ENCODE data around the gene NBPF1. TPM values are rescaled to one million over a fixed set of nuclear protein-coding genes. Genes with fewer than 3 reads are reported as not detected.
A peak's percentile ranks its signal among the peaks of the same experiment; 100 is the strongest.
"Not testable (repeated sequence)": the region's sequence is repeated elsewhere in the genome, so short reads cannot be mapped to it uniquely, and the experiment has no call there.

Gene NBPF1
- total RNA-seq, 1 experiment from 2014 or later, result 46.0 TPM

GRCh38 chr1:16613185-16614147, at the start of gene NBPF1 (continued):
- no peak for TF ChIP-seq ELF1 (IDR thresholded peaks at IDR 0.05; ENCODE audit: borderline replicate concordance, low read depth)
- TF ChIP-seq, protein P1, sequence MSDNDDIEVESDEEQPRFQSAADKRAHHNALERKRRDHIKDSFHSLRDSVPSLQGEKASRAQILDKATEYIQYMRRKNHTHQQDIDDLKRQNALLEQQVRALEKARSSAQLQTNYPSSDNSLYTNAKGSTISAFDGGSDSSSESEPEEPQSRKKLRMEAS (IDR thresholded peaks at IDR 0.05), result no peak
- TF ChIP-seq TCF7L2 (IDR thresholded peaks at IDR 0.05; ENCODE audit: borderline replicate concordance, extremely low read depth, insufficient read depth, insufficient read length), result peak; percentile 89
- no peak for TF ChIP-seq ATF3 (IDR thresholded peaks at IDR 0.05)
- no peak for TF ChIP-seq CBX3 (IDR thresholded peaks at IDR 0.05; ENCODE audit: low read depth)
- TF ChIP-seq EGR1 (IDR thresholded peaks at IDR 0.05; ENCODE audit: low read depth), result no peak
- TF ChIP-seq SIN3A (IDR thresholded peaks at IDR 0.05; ENCODE audit: low read depth), result no peak

DNA sequence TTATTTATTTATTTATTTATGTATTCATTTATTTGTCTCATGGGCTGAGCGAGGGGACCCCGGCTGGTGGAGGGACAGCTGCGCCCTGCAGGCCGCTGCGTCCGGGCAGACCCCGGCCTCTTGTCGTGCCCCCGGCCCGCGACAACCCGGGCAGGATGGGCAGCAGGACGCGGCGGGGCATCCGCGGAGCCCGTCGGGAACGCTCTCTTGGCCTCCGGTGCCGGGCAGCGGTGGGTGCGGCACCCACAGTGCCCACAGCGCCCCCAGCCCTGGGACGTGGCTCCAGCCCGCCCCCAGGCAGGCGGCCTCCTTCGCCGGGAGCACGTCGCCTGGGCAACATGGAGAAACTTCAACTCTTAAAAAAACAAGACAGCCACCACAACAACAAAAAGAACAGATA, 44.9 kb upstream of the NBPF1 start:
- H3K4me1 ChIP-seq (ENCODE audit: control insufficient read depth in 1 of 2, insufficient read depth in 2 of 2, low read length in 2 of 2); ATAC-seq; H3K4me3 ChIP-seq (replicated peaks in 1 of 2; ENCODE audit: low read depth in 1 of 2, low read length in 2 of 2); H3K27me3 ChIP-seq (ENCODE audit: insufficient read depth, low read length); H3K9me2 ChIP-seq (ENCODE audit: insufficient read depth); H3K9ac ChIP-seq (ENCODE audit: low read length); H3K27ac ChIP-seq (ENCODE audit: low read depth, low read length); BruUV-seq (replicated peaks); H2AFZ ChIP-seq (ENCODE audit: low read depth, low read length, poor library complexity, severe bottlenecking); POLR2A ChIA-PET; H3K79me2 ChIP-seq (ENCODE audit: insufficient read depth, low read length); H3K36me3 ChIP-seq (ENCODE audit: control insufficient read depth in 1 of 2, insufficient read depth in 2 of 2, low read length in 2 of 2); DNase-seq (ENCODE audit: low read depth, low spot score); intact Hi-C loops (cut with micrococcal nuclease); H4K20me1 ChIP-seq (ENCODE audit: insufficient read depth); RAD21 ChIA-PET (ENCODE audit: low non-redundant PET in 1 of 2, low total read pairs in 2 of 2, uncharacterized antibody in 2 of 2, unreplicated experiment in 2 of 2); H3K9me3 ChIP-seq (ENCODE audit: control insufficient read depth in 1 of 2, insufficient read depth in 1 of 2, low read depth in 1 of 2, low read length in 2 of 2); H3K4me2 ChIP-seq (ENCODE audit: low read length); CTCF ChIA-PET: not testable (repeated sequence)

DNA sequence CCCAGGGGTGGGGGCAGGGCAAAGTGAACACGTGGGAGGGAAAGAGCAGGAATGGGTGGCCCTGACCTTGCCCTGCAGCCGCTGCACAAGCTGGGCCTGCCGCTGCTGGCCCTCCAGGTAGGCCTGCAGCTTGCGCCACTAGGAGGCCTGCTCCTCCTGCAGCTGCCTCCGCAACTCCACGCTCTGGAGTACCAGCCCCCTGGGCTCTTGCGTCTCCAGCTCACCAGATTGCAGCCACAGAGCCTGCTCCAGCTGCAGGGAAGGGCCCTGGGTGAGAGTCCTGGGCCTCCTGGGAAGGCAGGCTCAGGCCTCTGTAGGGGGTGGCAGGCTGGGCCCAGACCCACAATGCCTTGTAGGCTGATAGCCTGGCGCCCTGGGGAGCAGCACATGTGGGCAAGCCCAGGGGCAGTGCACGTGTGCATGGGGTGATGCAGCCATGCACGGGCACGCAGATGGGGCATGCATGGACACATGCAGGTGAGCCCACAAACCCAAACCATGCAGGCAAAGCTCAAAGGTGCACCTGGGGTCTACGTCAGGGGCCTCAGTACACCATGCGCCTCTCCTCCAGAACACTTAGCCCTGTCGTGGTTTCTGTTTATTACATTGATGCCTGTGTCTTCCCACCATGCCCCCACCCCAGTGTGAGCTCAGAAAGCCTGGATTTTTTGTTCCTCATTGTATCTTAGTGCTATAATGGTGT, 43.8 kb upstream of the NBPF1 start:
- peak; percentile 77 for ATAC-seq
- POLR2A ChIA-PET; H3K27ac ChIP-seq (ENCODE audit: low read depth, low read length); H3K9me2 ChIP-seq (ENCODE audit: insufficient read depth); H3K79me2 ChIP-seq (ENCODE audit: insufficient read depth, low read length); RAD21 ChIA-PET (ENCODE audit: low non-redundant PET in 1 of 2, low total read pairs in 2 of 2, uncharacterized antibody in 2 of 2, unreplicated experiment in 2 of 2); BruUV-seq (replicated peaks); H3K27me3 ChIP-seq (ENCODE audit: insufficient read depth, low read length); DNase-seq (ENCODE audit: low read depth, low spot score); H3K4me2 ChIP-seq (ENCODE audit: low read length); H3K4me1 ChIP-seq (ENCODE audit: control insufficient read depth in 1 of 2, insufficient read depth in 2 of 2, low read length in 2 of 2); H4K20me1 ChIP-seq (ENCODE audit: insufficient read depth); H3K9me3 ChIP-seq (ENCODE audit: control insufficient read depth in 1 of 2, insufficient read depth in 1 of 2, low read depth in 1 of 2, low read length in 2 of 2); H3K9ac ChIP-seq (ENCODE audit: low read length); H2AFZ ChIP-seq (ENCODE audit: low read depth, low read length, poor library complexity, severe bottlenecking); CTCF ChIA-PET; H3K36me3 ChIP-seq (ENCODE audit: control insufficient read depth in 1 of 2, insufficient read depth in 2 of 2, low read length in 2 of 2); intact Hi-C loops (cut with micrococcal nuclease): not testable (repeated sequence)
- H3K4me3 ChIP-seq (replicated peaks in 1 of 2; ENCODE audit: low read depth in 1 of 2, low read length in 2 of 2), result peak overlapping the region in 1 of 2 experiments; percentile 20; a peak in 2 of 4 replicates

DNA sequence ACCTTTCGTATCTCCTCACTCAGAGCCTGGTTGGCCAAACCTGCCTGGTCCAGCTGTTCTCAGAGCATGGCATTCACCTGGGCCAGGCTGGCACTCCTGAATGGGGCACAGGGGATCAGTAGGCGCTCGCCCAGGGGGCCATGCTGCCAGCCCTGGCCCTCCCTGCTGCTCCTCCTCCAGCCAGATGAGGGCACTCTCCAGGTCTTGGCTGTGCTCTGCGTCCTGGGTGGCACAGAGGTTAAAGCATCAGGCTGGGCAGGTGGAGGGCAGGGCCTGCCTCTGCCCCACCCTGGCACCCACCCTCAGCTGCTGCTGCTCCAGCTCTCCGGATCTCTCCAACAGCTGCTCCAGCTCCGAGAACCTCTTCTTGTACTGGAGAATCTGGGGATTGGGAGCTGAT, 43.2 kb upstream of the NBPF1 start:
- intact Hi-C loops (cut with micrococcal nuclease); H3K27me3 ChIP-seq (ENCODE audit: insufficient read depth, low read length); POLR2A ChIA-PET; H3K4me3 ChIP-seq (replicated peaks in 1 of 2; ENCODE audit: low read depth in 1 of 2, low read length in 2 of 2); CTCF ChIA-PET; H3K27ac ChIP-seq (ENCODE audit: low read depth, low read length); RAD21 ChIA-PET (ENCODE audit: low non-redundant PET in 1 of 2, low total read pairs in 2 of 2, uncharacterized antibody in 2 of 2, unreplicated experiment in 2 of 2); H3K36me3 ChIP-seq (ENCODE audit: control insufficient read depth in 1 of 2, insufficient read depth in 2 of 2, low read length in 2 of 2); H3K9me3 ChIP-seq (ENCODE audit: control insufficient read depth in 1 of 2, insufficient read depth in 1 of 2, low read depth in 1 of 2, low read length in 2 of 2); BruUV-seq (replicated peaks); H3K9me2 ChIP-seq (ENCODE audit: insufficient read depth); H3K4me2 ChIP-seq (ENCODE audit: low read length); H3K4me1 ChIP-seq (ENCODE audit: control insufficient read depth in 1 of 2, insufficient read depth in 2 of 2, low read length in 2 of 2); H2AFZ ChIP-seq (ENCODE audit: low read depth, low read length, poor library complexity, severe bottlenecking); H3K9ac ChIP-seq (ENCODE audit: low read length); H3K79me2 ChIP-seq (ENCODE audit: insufficient read depth, low read length); DNase-seq (ENCODE audit: low read depth, low spot score); H4K20me1 ChIP-seq (ENCODE audit: insufficient read depth): not testable (repeated sequence)
- ATAC-seq, result peak; percentile 83
